Measurements from ENCODE around the gene AGTRAP. TPM values are rescaled to one million over a fixed set of nuclear protein-coding genes. Genes with fewer than 3 reads are reported as not detected.

The AGTRAP gene
- total and polyA plus RNA-seq, 2 of the 8 experiments (the other 6 are each of a cell fraction or from before 2014, with no cell fraction given), result 69.7 to 192 TPM

DNA sequence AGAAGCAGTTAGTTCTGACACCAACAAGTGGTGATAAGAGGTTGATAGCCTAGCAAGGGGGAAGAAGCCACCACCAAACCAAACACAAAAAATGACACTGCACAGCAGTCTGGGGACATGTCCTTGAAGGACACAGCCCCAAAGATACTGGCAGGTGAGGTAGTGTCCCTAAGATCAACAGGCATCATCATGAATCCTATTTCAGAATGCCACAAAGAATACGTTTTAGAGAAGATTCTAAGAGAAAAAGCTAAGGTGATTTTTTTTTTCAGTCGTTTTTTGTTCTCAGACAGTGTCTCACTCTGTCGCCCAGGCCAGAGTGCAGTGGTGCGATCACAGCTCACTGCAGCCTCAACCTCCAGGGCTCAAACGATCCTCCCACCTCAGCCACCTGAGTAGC lies 50.2 kb downstream of the AGTRAP start:
- H3K56ac ChIP-seq (replicated peaks; ENCODE audit: insufficient read length, low read depth, low read length), result no peak overlapping the region
- H4K20me1 ChIP-seq (replicated peaks in 1 of 2; ENCODE audit: control insufficient read depth in 1 of 2, insufficient read depth in 2 of 2, low read length in 2 of 2), result peaks cover 0 to 3% of the 10 kb centered on the region in 2 experiments
- peak overlapping the region; percentile 95 for H2BK15ac ChIP-seq (ENCODE audit: low read length)
- H4K91ac ChIP-seq (replicated peaks; ENCODE audit: insufficient read length, low read length), result peak overlapping the region; percentile 29
- H3K27ac ChIP-seq (ENCODE audit: low read depth, low read length), result no peak overlapping the region
- no peaks in the 10 kb centered on the region for H3K9me3 ChIP-seq (ENCODE audit: insufficient read depth in 2 of 2, low read depth in 1 of 2, low read length in 1 of 2)
- H2AK5ac ChIP-seq (ENCODE audit: low read depth, low read length), result 0 out of 2 replicates have a peak overlapping the region, but pooled peaks have one; percentile 90
- H3K79me2 ChIP-seq (ENCODE audit: control insufficient read depth in 1 of 2, insufficient read depth in 2 of 2, low read length in 2 of 2), result no peaks in the 10 kb centered on the region
- H4K8ac ChIP-seq (ENCODE audit: extremely low read depth, insufficient read depth, low read length), result no peak overlapping the region
- H2BK20ac ChIP-seq (ENCODE audit: low read length), result 0 out of 2 replicates have a peak overlapping the region, but pooled peaks have one; percentile 80
- no peak for DNase-seq (ENCODE audit: low read depth in 1 of 2, low spot score in 2 of 2)
- peaks cover 7 to 34% (median 25%) of the 10 kb centered on the region in 4 experiments for H3K4me1 ChIP-seq (replicated peaks in 1 of 4; ENCODE audit: control insufficient read depth in 3 of 4, insufficient read depth in 4 of 4, low read length in 3 of 4)
- no peak overlapping the region for H2AFZ ChIP-seq (ENCODE audit: low read length)
- H2BK120ac ChIP-seq (replicated peaks; ENCODE audit: low read depth, low read length), result peak overlapping the region; percentile 30
- H3K9ac ChIP-seq (replicated peaks in 1 of 4; ENCODE audit: extremely low read depth in 1 of 4, low read depth in 3 of 4, low read length in 3 of 4), result no peak overlapping the region
- no peaks in the 10 kb centered on the region for H3K27me3 ChIP-seq (replicated peaks in 1 of 4; ENCODE audit: control insufficient read depth in 3 of 4, extremely low read depth in 1 of 4, insufficient read depth in 3 of 4, low read length in 3 of 4)
- no peak overlapping the region for H3K14ac ChIP-seq (ENCODE audit: insufficient read length)
- peaks cover 0 to 6% (median 2%) of the 10 kb centered on the region in 4 experiments; a peak in 3 of 8 replicates for H3K36me3 ChIP-seq (ENCODE audit: control insufficient read depth in 2 of 4, insufficient read depth in 4 of 4, low read length in 3 of 4)
- peak overlapping the region; percentile 92 for H2BK12ac ChIP-seq (ENCODE audit: low read depth, low read length)
- no peak for FAIRE-seq
- H3K4ac ChIP-seq (replicated peaks; ENCODE audit: insufficient read length, low read depth, low read length), result peak overlapping the region; percentile 55
- H2BK5ac ChIP-seq (ENCODE audit: low read depth, low read length), result no peak overlapping the region
- POLR2A ChIA-PET (ENCODE audit: partially characterized antibody), result interaction anchor here (0.9 to 3.0 kb wide), 8 partner anchors 8 to 49 kb away, joined by 3 to 27 read pairs (median 7); partner anchors contain the start of genes AGTRAP, CLCN6 and MTHFR
- no peaks in the 10 kb centered on the region for H3K23me2 ChIP-seq (ENCODE audit: low read depth, low read length)
- no peak overlapping the region for H3K4me3 ChIP-seq (ENCODE audit: extremely low read depth in 1 of 4, insufficient read depth in 2 of 4, low read depth in 3 of 4, low read length in 4 of 4)
- no peak overlapping the region for H3K18ac ChIP-seq (ENCODE audit: extremely low read depth, low read length)
- WGBS, 2 experiments (ENCODE audit: extremely low coverage in 1 of 2, insufficient coverage in 1 of 2, insufficient read length in 1 of 2, insufficient replicate concordance in 2 of 2, low coverage in 1 of 2, low lambda C conversion rate in 2 of 2, missing lambda C conversion rate in 1 of 2), result 70% methylated on average over 5 of the region's 5 CpGs; no CpG with 5 or more reads in 1 of the 2 experiments
- CTCF ChIA-PET (ENCODE audit: partially characterized antibody), result interaction anchor here (0.6 to 5.4 kb wide), 14 partner anchors 8 to 280 kb away, joined by 3 to 49 read pairs (median 4); partner anchors contain the start of genes CLCN6 and MTHFR
- no peak overlapping the region for H3K4me2 ChIP-seq (ENCODE audit: insufficient read depth in 1 of 2, low read depth in 2 of 2, low read length in 2 of 2)
- H4K5ac ChIP-seq (ENCODE audit: insufficient read length, low read depth, low read length), result no peak overlapping the region
- no peaks in the 10 kb centered on the region for H3K79me1 ChIP-seq (ENCODE audit: low read depth, low read length)
- no peak overlapping the region for H3K23ac ChIP-seq (ENCODE audit: insufficient read length)
- TF ChIP-seq SIRT6 (IDR thresholded peaks at IDR 0.05; ENCODE audit: low read length) (no peak), FOSL1 (IDR thresholded peaks at IDR 0.05; ENCODE audit: insufficient read depth, low read depth, low read length) (no peak), KDM4A (IDR thresholded peaks at IDR 0.05; ENCODE audit: low read depth, low read length, severe bottlenecking) (no peak), YY1 (IDR thresholded peaks at IDR 0.05; ENCODE audit: low read depth, low read length) (no peak), SP2 (IDR thresholded peaks at IDR 0.05; ENCODE audit: low read length) (no peak), NRF1 (IDR thresholded peaks at IDR 0.05; ENCODE audit: low read depth, low read length) (no peak), KDM1A (IDR thresholded peaks at IDR 0.05; ENCODE audit: borderline replicate concordance, low read length) (no peak), HDAC6 (IDR thresholded peaks at IDR 0.05; ENCODE audit: low read depth, low read length) (no peak), SRF (IDR thresholded peaks at IDR 0.05; ENCODE audit: low read depth, low read length) (no peak), CBX8 (IDR thresholded peaks at IDR 0.05; ENCODE audit: borderline replicate concordance, low read depth, low read length) (no peak), TCF12 (IDR thresholded peaks at IDR 0.05; ENCODE audit: low read depth, low read length) (no peak), SAP30 (IDR thresholded peaks at IDR 0.05; ENCODE audit: insufficient read depth, insufficient replicate concordance, low read length) (no peak)
- TF ChIP-seq, protein P1, sequence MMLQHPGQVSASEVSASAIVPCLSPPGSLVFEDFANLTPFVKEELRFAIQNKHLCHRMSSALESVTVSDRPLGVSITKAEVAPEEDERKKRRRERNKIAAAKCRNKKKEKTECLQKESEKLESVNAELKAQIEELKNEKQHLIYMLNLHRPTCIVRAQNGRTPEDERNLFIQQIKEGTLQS (IDR thresholded peaks at IDR 0.05; ENCODE audit: insufficient read depth, low read depth, low read length), result no peak

Data from H1 (cell line).